ENCODE data around the gene HEXB. TPM values are rescaled to one million over a fixed set of nuclear protein-coding genes. Genes with fewer than 3 reads are reported as not detected.

The HEXB gene
- total and polyA plus RNA-seq, 2 of the 13 experiments (the other 11 are each of a cell fraction or from before 2014, with no cell fraction given) = 100 to 104 TPM

DNA sequence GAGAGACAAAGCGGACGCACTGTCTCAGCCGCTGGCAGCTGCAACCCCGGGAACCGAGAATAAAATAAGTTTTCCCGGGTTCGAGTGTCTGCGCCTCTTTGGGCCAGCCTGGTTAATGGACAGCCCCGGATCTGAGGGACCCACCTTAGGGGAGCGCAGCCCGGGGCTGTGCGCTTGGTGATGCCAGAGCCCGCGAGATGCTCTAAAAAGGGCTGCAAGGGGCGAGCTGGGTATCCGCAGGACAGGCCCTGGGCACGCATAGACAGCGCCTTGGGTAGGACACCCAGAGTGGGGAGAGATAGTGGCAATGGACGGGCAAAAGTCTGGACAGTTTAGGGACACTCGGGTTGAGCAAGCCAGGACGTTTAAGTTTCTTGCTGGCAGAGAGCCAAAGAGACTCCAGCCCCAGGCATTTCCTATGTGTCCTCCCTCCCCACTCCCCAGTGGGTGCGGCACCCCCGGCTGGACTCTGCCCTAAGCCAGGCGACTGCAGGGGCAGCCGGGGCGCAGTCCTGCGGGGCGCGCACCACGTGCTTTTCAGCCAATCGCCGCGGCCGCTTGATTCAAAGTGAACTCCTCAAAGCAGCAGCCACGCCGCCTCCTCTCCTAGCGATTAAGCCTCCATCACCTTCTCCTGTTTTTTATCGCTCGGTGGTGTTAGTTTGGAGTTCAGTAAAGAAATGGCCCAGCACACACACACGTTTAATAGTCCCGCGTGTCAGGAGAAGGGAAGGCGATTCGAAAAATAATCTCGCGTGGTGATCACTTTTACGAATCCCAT, 43.9 kb upstream of the HEXB start (continued):
- TF ChIP-seq ZNF414 (CRISPR knock-in tag; IDR thresholded peaks at IDR 0.05) (no peak; the same call in 1 of the 2 replicates), ZMYM3 (CRISPR knock-in tag; IDR thresholded peaks at IDR 0.05) (no peak), NR2F2 (IDR thresholded peaks at IDR 0.05; ENCODE audit: borderline replicate concordance, low read depth) (no peak), ZNF335 (CRISPR knock-in tag; IDR thresholded peaks at IDR 0.05) (peak; percentile 73), ZNF101 (CRISPR knock-in tag; IDR thresholded peaks at IDR 0.05; ENCODE audit: borderline replicate concordance, low read depth) (no peak), FUBP1 (CRISPR knock-in tag; IDR thresholded peaks at IDR 0.05; ENCODE audit: borderline replicate concordance) (no peak), ZNF546 (CRISPR knock-in tag; conservative IDR thresholded peaks at IDR 0.05) (no peak), KDM5B (CRISPR knock-in tag; IDR thresholded peaks at IDR 0.05; ENCODE audit: borderline replicate concordance) (peak; percentile 50; the same call in 1 of the 2 replicates), MED1 (CRISPR knock-in tag; IDR thresholded peaks at IDR 0.05) (peak; percentile 74), ZNF850 (CRISPR knock-in tag; conservative IDR thresholded peaks at IDR 0.05) (0 out of 2 replicates have a peak, but pooled peaks have one; percentile 16), ZMAT3 (CRISPR knock-in tag; conservative IDR thresholded peaks at IDR 0.05) (no peak; the same call in 1 of the 2 replicates), FOXC1 (CRISPR knock-in tag; IDR thresholded peaks at IDR 0.05; ENCODE audit: borderline replicate concordance) (no peak; the same call in 1 of the 2 replicates), GABPA (IDR thresholded peaks at IDR 0.05; ENCODE audit: low read depth, low read length) (no peak), GABPA (CRISPR knock-in tag; IDR thresholded peaks at IDR 0.05; ENCODE audit: low read depth) (0 out of 2 replicates have a peak, but pooled peaks have one; percentile 11), RARA (CRISPR knock-in tag; IDR thresholded peaks at IDR 0.05) (peak; percentile 73), MIXL1 (CRISPR knock-in tag; IDR thresholded peaks at IDR 0.05) (peak; percentile 74), DNMT3B (CRISPR knock-in tag; conservative IDR thresholded peaks at IDR 0.05) (0 out of 2 replicates have a peak, but pooled peaks have one; percentile 38), JARID2 (CRISPR knock-in tag; IDR thresholded peaks at IDR 0.05; ENCODE audit: insufficient replicate concordance) (no peak), CENPX (CRISPR knock-in tag; IDR thresholded peaks at IDR 0.05) (no peak), ZNF3 (CRISPR knock-in tag; IDR thresholded peaks at IDR 0.05) (no peak), TMF1 (CRISPR knock-in tag; IDR thresholded peaks at IDR 0.05; ENCODE audit: low read depth) (no peak), ZNF567 (CRISPR knock-in tag; IDR thresholded peaks at IDR 0.05; ENCODE audit: borderline replicate concordance) (peak; percentile 80; the same call in 1 of the 2 replicates)
- TF ChIP-seq, protein P1, sequence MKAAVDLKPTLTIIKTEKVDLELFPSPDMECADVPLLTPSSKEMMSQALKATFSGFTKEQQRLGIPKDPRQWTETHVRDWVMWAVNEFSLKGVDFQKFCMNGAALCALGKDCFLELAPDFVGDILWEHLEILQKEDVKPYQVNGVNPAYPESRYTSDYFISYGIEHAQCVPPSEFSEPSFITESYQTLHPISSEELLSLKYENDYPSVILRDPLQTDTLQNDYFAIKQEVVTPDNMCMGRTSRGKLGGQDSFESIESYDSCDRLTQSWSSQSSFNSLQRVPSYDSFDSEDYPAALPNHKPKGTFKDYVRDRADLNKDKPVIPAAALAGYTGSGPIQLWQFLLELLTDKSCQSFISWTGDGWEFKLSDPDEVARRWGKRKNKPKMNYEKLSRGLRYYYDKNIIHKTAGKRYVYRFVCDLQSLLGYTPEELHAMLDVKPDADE (CRISPR knock-in tag; IDR thresholded peaks at IDR 0.05) = no peak; the same call in 1 of the 2 replicates
- TF ChIP-seq, protein P2, sequence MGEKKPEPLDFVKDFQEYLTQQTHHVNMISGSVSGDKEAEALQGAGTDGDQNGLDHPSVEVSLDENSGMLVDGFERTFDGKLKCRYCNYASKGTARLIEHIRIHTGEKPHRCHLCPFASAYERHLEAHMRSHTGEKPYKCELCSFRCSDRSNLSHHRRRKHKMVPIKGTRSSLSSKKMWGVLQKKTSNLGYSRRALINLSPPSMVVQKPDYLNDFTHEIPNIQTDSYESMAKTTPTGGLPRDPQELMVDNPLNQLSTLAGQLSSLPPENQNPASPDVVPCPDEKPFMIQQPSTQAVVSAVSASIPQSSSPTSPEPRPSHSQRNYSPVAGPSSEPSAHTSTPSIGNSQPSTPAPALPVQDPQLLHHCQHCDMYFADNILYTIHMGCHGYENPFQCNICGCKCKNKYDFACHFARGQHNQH (CRISPR knock-in tag; IDR thresholded peaks at IDR 0.05) = peak; percentile 56; the same call in 1 of the 2 replicates
- TF ChIP-seq, protein P3, sequence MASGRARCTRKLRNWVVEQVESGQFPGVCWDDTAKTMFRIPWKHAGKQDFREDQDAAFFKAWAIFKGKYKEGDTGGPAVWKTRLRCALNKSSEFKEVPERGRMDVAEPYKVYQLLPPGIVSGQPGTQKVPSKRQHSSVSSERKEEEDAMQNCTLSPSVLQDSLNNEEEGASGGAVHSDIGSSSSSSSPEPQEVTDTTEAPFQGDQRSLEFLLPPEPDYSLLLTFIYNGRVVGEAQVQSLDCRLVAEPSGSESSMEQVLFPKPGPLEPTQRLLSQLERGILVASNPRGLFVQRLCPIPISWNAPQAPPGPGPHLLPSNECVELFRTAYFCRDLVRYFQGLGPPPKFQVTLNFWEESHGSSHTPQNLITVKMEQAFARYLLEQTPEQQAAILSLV (CRISPR knock-in tag; IDR thresholded peaks at IDR 0.05; ENCODE audit: borderline replicate concordance) = no peak

Measured in HepG2 (cell line).